Tibial nerve (tissue), 4 donors: ENCODE measurements around the gene CENPP. TPM values are rescaled to one million over a fixed set of nuclear protein-coding genes. Genes with fewer than 3 reads are reported as not detected.

Experiments
- DNase-seq, 2 donors: peaks; one replicate each; pipeline ENCODE4 v3.0.0-alpha.2; 2019; ENCODE audit warnings: low spot score in 2 of 2
- H3K27ac ChIP-seq, 4 donors: fragments of 200-600 bp; sonication (generic) in 3 of 4; one replicate each; pipeline ENCODE4 v1.5.1; 2017 to 2019; ENCODE audit warnings: mild to moderate bottlenecking in 1 of 4
- H3K27me3 ChIP-seq, 2 donors: fragments of 200-600 bp; sonication (generic) in 1 of 2; one replicate each; pipeline versions ENCODE4 v1.5.1 to v1.6.0; 2017 to 2019
- H3K36me3 ChIP-seq, 3 donors: fragments of 200-600 bp; sonication (generic); one replicate each; pipeline ENCODE4 v1.5.1; 2018 to 2019
- H3K4me1 ChIP-seq, 4 donors: fragments of 200-600 bp; sonication (generic) in 3 of 4; one replicate each; pipeline ENCODE4 v1.5.1; 2017 to 2019
- H3K4me3 ChIP-seq, 4 donors: fragments of 200-600 bp; sonication (generic) in 3 of 4; one replicate each; pipeline ENCODE4 v1.5.1; 2017 to 2019; ENCODE audit warnings: mild to moderate bottlenecking in 1 of 4, moderate library complexity in 1 of 4
- H3K9me3 ChIP-seq, 4 donors: fragments of 200-600 bp; sonication (generic) in 3 of 4; one replicate each; pipeline ENCODE4 v1.5.1; 2017 to 2019
- EP300 ChIP-seq, 2 donors: sonication (generic); formaldehyde crosslinking; IDR thresholded peaks; one replicate each; pipeline ENCODE4 v1.6.1; 2017; ENCODE audit warnings: antibody characterized with exemption in 2 of 2, mild to moderate bottlenecking in 1 of 2
- POLR2A ChIP-seq, 2 donors: fragments of 450-650 bp; IDR thresholded peaks; one replicate each; pipeline ENCODE4 v1.6.1; 2017; ENCODE audit warnings: antibody characterized with exemption in 2 of 2, mild to moderate bottlenecking in 2 of 2, moderate library complexity in 2 of 2
- WGBS, 2 donors: methylation state at CpG; one replicate each; pipeline ENCODE4 v1.1.5; 2018; 5-methylcytosine and 5-hydroxymethylcytosine counted together
- total RNA-seq, 4 donors: library from RNA; depleted of rRNA; stranded (reverse); fragments of >200 nt; gene quantifications; one replicate each; pipeline ENCODE4 v1.1.0, GENCODE V29; 2016
- TF ChIP-seq, protein P1 (sequence below), 5 experiments: fragments of 200-600 bp in 3 of 5; fragments of 450-650 bp in 2 of 5; sonication (generic) in 3 of 5; IDR thresholded peaks; one replicate each; pipeline ENCODE4 v1.5.1; 2016 to 2019; ENCODE audit warnings: antibody characterized with exemption in 5 of 5, mild to moderate bottlenecking in 3 of 5, moderate library complexity in 2 of 5

Gene CENPP
- total RNA-seq, 4 donors from 2014 or later: 5.0 to 17.1 (median 6.9) TPM

DNA sequence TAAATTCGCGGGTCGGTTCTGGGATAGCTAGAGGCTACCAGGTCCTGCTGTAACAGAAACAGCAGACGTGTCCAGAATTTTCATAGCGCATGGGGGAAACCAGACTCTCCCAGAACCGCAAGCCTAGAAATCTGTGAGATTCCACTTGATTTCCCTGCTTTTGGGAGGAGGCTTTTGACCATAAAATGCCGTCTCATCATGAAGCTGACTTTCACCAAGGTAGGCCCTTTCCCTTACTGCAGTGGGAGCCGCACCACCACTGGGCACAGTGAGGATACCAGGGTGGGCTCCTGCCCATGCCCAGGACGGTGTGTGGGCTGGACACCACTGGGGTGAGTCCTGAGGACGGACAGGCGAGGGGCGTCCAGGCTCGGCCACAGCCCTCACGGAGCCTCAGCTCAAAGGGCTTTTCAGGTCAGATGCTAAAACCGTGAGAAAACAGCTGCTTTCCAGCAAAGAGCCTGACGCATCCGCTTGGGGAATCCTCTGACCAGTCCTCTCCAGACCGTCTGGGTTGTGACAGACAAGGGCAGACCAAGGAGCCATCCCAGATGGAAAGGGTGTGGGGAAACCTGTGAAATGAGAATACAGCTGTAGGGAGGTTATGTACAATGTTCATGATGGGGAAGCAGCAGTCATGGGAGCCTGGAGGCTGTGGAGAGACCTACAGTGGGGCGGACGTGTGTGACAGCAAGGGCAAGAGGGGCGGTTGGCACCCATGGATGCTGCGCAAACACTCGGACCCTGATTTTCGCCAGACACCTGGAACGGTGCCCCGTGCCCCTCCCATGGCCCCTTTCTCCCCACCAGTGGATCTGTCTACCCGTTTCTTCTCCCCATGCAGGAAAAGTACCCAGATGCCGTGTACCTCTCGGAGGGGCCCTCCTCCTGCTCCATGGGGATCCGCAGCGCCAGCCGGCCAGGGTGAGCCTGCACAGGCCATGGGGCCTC, 285.0 kb downstream of the CENPP start:
- no peak for DNase-seq
- peaks cover 0 to 3% (median 0%) of the 10 kb centered on the region in 4 donors for H3K9me3 ChIP-seq
- H3K27me3 ChIP-seq: no peaks in the 10 kb centered on the region
- 83 to 84% methylated on average over 30 to 31 of the region's 32 CpGs for WGBS, 2 donors
- H3K4me3 ChIP-seq: no peak overlapping the region
- peaks cover 0 to 55% (median 6%) of the 10 kb centered on the region in 3 donors for H3K36me3 ChIP-seq
- peaks cover 0 to 53% (median 14%) of the 10 kb centered on the region in 4 donors for H3K4me1 ChIP-seq
- TF ChIP-seq, protein P1, sequence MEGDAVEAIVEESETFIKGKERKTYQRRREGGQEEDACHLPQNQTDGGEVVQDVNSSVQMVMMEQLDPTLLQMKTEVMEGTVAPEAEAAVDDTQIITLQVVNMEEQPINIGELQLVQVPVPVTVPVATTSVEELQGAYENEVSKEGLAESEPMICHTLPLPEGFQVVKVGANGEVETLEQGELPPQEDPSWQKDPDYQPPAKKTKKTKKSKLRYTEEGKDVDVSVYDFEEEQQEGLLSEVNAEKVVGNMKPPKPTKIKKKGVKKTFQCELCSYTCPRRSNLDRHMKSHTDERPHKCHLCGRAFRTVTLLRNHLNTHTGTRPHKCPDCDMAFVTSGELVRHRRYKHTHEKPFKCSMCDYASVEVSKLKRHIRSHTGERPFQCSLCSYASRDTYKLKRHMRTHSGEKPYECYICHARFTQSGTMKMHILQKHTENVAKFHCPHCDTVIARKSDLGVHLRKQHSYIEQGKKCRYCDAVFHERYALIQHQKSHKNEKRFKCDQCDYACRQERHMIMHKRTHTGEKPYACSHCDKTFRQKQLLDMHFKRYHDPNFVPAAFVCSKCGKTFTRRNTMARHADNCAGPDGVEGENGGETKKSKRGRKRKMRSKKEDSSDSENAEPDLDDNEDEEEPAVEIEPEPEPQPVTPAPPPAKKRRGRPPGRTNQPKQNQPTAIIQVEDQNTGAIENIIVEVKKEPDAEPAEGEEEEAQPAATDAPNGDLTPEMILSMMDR (IDR thresholded peaks at IDR 0.05): no peak
- peak in 1 of 2 donors; percentile 24 for TF ChIP-seq EP300 (IDR thresholded peaks at IDR 0.05)
- H3K27ac ChIP-seq: peak overlapping the region in 2 of 4 donors; percentile 45 to 54

DNA sequence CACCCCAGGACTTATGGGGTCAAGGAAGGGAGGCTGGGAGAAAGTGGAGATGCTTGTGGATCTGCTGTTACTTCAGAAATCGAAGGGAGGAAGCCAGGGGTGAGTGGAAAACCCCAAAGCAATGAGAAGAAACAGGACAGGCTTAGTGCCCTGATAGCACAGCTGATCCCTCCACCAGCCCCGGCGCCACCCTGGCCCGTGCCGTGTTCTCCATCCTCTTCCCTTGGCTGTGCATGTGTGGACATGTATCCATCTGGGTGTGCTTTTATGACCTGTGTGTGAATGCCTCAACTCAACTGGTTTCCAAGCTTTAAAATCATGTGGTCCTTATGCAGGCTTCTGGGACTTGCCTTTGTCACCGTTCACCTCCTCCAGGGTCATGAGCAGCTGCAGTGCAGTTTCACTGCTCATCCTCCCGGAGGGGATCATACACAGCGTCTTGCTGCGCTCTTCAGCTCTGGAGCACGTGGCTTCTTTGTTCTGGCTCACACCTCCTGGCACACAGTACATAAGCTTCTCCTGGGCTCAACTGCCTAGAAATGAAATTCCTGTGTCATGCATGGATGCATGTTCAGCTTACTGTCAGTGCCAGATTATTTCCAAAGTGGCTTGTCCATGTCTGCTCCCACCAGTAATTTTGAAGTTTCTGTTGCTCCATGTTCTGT, 286.0 kb downstream of the CENPP start:
- Histone ChIP-seq H3K27me3 (no peaks in the 10 kb centered on the region), H3K4me3 (no peak overlapping the region), H3K36me3 (peaks cover 0 to 64% (median 6%) of the 10 kb centered on the region in 3 donors), H3K9me3 (no peaks in the 10 kb centered on the region), H3K27ac (no peak overlapping the region), H3K4me1 (peaks cover 0 to 50% (median 15%) of the 10 kb centered on the region in 4 donors)
- WGBS, 2 donors: 80 to 85% methylated on average over 10 of the region's 10 CpGs
- DNase-seq: no peak
- TF ChIP-seq, protein P1 (IDR thresholded peaks at IDR 0.05): no peak
- TF ChIP-seq POLR2A (IDR thresholded peaks at IDR 0.05) (no peak), EP300 (IDR thresholded peaks at IDR 0.05) (peak in 1 of 2 donors; percentile 10)

DNA sequence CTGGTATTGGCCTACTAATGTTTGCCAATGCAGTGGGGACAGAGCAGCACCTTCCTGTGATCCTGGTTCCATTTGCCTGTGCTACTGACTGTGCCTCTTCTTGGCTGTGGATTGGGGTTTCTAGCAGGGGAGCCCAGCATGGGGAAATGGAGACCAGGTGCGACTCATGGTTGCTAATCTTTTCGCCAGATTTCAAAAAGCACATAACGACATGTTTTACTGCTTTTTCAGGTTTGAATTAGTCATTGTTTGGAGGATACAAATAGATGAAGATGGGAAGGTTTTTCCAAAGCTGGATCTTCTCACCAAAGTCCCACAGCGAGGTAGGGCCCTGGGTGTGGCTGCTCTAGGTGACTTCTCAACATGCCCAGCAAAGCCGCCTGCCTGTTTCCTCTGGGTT, 286.5 kb downstream of the CENPP start:
- no peaks in the 10 kb centered on the region for H3K27me3 ChIP-seq
- TF ChIP-seq POLR2A (IDR thresholded peaks at IDR 0.05) (no peak), EP300 (IDR thresholded peaks at IDR 0.05) (no peak)
- TF ChIP-seq, protein P1 (IDR thresholded peaks at IDR 0.05): no peak
- no peak overlapping the region for H3K27ac ChIP-seq
- H3K4me3 ChIP-seq: no peak overlapping the region
- DNase-seq: no peak
- peaks cover 0 to 69% (median 6%) of the 10 kb centered on the region in 3 donors for H3K36me3 ChIP-seq
- 94 to 96% methylated on average over 5 of the region's 5 CpGs for WGBS, 2 donors
- H3K9me3 ChIP-seq: no peaks in the 10 kb centered on the region
- H3K4me1 ChIP-seq: peaks cover 0 to 49% (median 19%) of the 10 kb centered on the region in 4 donors

DNA sequence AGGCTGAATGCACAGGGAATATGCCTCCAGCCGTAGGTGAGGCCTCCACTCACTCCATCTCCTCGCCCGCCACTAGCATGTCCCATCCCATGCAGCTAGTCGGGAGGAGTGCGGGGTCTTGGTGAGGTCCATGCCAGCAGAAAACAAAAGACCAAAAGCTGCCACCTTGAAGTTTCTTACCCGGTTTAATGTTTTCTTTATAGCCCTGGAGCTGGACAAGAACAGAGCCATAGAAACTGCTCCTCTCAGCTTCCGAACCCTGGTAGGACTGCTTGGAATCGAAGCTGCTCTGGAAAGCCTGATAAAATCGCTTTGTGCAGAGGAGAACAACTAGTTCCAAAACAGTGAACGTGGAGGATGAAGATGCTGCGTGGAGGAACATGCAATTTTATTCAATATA, 287.1 kb downstream of the CENPP start:
- no peak overlapping the region for H3K27ac ChIP-seq
- H3K9me3 ChIP-seq: no peaks in the 10 kb centered on the region
- peaks cover 0 to 49% (median 23%) of the 10 kb centered on the region in 4 donors for H3K4me1 ChIP-seq
- H3K36me3 ChIP-seq: peaks cover 0 to 75% (median 6%) of the 10 kb centered on the region in 3 donors
- H3K4me3 ChIP-seq: no peak overlapping the region
- no peak for DNase-seq
- WGBS, 2 donors: 89% methylated on average over 11 of the region's 11 CpGs
- H3K27me3 ChIP-seq: no peaks in the 10 kb centered on the region
- TF ChIP-seq, protein P1 (IDR thresholded peaks at IDR 0.05): no peak
- no peak for TF ChIP-seq POLR2A (IDR thresholded peaks at IDR 0.05)
- no peak for TF ChIP-seq EP300 (IDR thresholded peaks at IDR 0.05)
